NCI-H510A treated with DMSO at 0.1 percent for 48 hours (cell line): ENCODE measurements around the gene IGF1R.

Experiments
- DNase-seq: peaks from one replicate; lab custom pipeline; 2025; lab: John Stamatoyannopoulos, UW

Gene IGF1R

GRCh38 chr15:98943051-98943508 is 294.7 kb downstream of the IGF1R start:
- no peak for DNase-seq

DNA sequence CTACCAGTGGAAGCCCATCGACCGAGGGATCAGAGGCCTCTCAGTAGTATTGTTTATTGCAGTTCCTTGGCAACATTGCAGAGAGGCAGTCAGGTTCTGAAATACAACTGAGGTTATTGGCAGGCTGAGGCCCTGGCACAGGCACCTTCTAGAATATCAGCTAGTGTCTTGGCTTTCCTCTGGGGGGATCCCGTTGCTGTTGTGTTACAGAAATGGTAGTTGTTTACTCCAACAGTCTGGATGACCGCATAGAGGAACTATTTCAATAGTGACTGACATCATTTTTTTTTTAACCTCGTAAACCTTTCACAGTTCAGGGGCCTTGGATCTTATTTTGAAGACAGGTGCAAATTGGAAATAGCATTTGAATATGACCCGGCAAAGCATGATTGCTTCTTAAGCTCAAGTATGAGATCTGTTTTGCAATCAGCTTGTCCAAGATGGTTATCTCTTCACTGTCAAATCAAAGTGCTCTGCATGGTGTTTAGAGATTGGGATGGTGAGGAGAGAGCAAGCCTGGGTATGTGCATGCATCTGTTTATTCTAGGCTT is 295.3 kb downstream of the IGF1R start:
- no peak for DNase-seq

GRCh38 chr15:98946301-98947255 is 298.2 kb downstream of the IGF1R start:
- DNase-seq, result no peak

DNA sequence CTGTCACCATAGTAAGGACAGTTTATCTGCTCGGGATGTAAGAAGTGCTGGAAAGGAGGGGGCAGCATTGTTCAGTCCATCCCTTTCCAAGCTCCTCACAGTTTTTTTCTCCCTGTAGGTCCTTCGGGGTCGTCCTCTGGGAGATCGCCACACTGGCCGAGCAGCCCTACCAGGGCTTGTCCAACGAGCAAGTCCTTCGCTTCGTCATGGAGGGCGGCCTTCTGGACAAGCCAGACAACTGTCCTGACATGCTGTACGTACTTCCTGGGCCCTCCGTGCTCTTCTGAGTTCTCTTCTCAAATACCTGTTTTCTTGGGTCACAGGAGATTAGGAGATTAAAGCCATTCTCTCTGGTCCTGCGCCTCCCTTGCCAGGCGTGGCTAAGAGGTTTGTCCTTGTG is 300.1 kb downstream of the IGF1R start:
- DNase-seq, result no peak

GRCh38 chr15:98948941-98949340 is 300.6 kb downstream of the IGF1R start:
- DNase-seq, result no peak

DNA sequence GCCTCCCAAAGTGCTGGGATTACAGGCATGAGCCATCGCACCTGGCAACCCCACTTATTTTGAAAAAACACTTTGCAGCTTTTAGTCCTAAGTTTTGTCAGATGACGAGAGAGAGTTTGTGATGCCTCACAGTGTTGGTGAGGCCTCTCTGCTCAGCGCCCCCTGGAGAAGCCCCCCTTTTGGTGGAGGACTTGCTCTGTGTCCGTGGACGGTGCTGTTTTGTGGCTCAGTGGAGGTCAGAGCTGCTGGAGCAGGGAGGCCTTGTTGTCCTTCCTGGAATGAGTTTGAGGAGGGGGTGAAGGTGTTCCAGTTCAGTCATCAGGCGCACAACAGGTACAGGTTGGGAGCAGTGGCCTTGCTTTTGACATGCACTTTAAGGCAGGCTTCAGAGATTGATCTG is 301.3 kb downstream of the IGF1R start:
- DNase-seq, result no peak

GRCh38 chr15:98950248-98950647 is 301.9 kb downstream of the IGF1R start:
- no peak for DNase-seq

DNA sequence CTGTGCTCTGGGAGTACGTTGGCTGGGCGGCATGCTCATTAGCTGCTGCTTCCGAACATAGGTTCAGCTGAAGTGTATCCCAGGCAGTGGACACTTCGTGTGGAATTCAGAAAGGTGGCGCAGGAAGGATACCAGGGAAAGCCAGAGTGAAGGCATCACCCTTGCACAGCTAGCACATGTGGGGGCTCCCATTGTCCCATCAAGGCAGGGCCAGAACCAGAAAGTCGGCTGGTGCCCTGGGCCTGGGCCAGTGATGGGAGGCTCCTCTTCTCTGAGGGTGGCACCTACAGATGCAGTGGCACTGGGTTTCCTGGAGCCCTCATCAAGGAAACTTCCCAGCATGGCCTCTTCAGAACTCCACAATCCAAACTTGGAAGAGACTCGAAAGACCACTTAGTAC is 302.7 kb downstream of the IGF1R start:
- no peak for DNase-seq

DNA sequence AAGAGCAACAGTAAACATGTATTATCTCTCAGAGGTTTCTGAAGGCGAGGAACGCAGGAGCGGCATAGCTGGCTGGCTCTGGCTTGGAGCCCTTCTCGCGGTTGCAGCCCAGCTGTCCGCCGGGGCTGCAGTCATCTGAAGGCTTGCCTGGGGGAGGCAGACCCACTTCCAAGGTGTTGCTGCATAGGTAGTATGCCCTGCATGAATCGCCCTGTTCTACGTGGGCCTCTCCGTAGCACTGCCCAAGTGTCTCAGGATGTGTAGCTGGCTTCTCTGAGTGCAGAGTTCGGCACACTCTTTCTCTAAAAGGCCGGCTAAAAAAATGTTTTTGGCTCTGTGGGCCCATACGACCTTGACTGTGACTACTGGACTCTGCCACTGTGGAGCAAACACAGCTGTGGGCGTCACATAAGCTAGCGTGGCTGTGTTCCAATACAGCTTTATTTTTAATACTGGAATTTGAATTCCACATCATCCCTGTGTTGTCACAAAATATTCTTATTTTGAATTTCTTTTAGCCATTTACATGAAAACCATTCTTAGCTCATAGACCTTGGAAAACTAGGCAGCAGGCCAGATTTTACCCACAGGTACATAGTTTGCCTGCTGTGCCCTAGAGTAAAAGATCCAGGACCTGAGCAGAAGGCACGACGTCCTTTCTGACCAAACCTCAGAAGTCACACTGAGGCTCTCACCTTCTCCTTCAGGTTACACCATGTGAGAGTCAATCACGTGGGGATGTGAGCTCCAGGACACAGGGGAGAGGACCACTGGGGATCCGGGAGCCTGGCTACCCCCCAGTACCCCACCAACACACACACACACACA is 303.4 kb downstream of the IGF1R start:
- DNase-seq, result no peak

GRCh38 chr15:98952381-98952803 is 304.1 kb downstream of the IGF1R start:
- no peak for DNase-seq

- DNase-seq, result no peak
Observed at GRCh38 chr15:98953000-98953787, 304.9 kb downstream of the IGF1R start.

DNA sequence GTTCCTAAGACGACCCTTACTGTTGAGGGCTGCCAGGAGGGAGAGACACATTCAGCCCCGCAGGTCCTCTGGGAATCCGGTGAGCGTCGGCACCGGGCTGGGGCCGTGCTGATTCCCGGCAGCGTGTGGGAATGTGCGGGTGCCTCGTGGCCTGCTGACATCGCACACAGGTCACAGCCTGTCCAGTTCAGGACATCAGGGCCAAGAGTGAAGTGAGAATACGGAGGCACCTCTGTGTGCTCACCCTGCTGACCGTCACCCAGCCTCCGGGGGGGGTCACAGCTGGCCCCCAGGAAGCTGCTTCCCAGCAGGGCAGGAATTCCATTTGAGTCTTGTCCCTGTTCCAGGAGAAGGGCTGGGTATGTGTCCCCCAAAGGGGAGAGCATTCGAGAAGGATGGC is 305.6 kb downstream of the IGF1R start:
- DNase-seq, result no peak

DNA sequence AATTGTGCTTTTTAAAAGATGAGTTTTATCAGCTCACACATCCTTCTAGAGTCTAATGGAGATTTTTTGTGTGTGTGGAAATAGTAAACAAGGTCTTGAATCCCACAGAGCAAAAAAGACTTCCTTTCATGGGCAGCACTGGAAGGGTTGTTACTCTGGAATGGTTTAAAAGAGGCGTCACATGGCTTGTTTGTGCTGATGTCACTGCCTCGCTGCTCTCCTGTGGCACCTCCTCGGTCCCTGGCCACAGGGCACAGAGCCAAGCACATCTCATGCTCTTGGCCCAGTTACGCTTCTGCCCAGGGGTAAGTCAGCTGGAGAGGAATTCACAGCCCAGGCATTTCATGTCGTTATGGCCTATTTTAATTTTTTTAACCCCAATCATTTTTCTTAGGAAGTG is 306.1 kb downstream of the IGF1R start:
- no peak for DNase-seq

DNA sequence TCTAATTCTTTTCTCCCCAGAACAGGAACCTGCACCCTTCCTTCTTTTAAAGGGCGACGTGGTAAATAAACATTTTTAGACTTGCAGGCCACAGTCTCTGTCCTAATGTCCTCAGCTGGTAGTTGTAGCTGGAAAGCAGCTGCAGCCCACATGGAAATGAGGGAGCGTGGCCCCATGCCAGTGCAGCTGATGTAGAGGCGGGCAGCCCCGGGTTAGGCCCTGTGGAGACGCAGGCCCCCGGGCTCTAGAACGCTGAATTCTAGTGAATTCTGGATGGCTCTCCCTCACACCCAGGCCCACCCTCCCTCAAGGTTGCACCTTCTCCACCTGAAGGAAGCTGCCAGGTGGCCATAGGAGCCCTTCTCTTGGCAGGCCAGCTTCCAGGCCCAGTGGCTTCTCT is 307.0 kb downstream of the IGF1R start:
- no peak for DNase-seq

DNA sequence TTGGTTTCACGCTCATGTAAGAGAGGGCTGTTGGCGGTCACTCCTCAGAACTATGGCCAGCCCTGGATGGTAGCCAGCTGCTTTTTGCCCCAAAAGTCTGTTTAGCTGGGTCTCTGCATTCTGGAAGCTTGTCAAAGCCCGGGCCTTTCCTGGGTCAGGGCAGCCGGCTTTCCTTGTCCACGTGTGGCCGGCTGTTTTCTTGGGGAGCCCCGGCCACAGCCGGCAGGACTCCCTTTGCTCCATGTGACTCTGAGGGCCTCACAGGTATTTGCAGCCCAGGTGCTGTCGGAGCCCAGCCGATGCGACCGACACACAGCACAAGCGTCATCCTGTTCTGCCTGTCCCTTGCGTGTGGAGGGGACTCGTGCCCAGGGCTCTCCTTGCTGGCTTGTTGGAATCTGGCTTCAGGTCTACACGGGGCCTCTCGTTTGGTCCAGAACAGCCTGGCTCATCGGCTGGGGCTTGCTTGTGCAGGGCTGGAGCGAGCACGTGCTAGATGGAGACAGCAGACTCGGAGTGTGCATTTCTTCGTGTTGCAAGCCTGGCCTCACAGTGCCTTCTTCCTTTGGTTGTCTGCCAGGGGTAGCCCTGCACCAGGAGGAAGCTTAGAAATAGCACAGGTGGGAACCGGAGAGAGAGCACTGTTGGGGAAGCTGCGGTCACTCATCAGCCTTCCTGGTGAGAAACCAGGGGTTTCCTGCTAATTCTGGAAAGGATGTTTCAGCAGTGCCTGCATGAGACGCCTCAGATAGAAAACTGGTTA is 307.8 kb downstream of the IGF1R start:
- DNase-seq, result no peak

DNA sequence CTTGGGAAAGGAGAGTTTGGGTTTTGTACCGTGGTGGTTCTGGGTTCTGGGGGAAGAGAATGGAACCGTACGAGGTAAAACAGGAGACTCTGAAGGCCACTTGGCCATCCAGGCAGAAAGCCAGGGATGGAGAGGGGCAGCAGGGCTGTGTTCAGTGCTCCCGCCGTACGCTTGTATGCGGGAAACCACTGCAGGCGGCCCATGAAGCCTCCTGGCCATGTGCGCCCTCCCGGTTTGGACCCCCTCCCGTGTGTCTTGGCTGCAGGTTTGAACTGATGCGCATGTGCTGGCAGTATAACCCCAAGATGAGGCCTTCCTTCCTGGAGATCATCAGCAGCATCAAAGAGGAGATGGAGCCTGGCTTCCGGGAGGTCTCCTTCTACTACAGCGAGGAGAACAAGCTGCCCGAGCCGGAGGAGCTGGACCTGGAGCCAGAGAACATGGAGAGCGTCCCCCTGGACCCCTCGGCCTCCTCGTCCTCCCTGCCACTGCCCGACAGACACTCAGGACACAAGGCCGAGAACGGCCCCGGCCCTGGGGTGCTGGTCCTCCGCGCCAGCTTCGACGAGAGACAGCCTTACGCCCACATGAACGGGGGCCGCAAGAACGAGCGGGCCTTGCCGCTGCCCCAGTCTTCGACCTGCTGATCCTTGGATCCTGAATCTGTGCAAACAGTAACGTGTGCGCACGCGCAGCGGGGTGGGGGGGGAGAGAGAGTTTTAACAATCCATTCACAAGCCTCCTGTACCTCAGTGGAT is 308.6 kb downstream of the IGF1R start:
- no peak for DNase-seq

DNA sequence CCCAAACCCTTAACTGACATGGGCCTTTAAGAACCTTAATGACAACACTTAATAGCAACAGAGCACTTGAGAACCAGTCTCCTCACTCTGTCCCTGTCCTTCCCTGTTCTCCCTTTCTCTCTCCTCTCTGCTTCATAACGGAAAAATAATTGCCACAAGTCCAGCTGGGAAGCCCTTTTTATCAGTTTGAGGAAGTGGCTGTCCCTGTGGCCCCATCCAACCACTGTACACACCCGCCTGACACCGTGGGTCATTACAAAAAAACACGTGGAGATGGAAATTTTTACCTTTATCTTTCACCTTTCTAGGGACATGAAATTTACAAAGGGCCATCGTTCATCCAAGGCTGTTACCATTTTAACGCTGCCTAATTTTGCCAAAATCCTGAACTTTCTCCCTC is 309.3 kb downstream of the IGF1R start:
- no peak for DNase-seq

DNA sequence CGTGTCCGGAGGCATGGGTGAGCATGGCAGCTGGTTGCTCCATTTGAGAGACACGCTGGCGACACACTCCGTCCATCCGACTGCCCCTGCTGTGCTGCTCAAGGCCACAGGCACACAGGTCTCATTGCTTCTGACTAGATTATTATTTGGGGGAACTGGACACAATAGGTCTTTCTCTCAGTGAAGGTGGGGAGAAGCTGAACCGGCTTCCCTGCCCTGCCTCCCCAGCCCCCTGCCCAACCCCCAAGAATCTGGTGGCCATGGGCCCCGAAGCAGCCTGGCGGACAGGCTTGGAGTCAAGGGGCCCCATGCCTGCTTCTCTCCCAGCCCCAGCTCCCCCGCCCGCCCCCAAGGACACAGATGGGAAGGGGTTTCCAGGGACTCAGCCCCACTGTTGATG is 309.7 kb downstream of the IGF1R start:
- DNase-seq, result no peak

DNA sequence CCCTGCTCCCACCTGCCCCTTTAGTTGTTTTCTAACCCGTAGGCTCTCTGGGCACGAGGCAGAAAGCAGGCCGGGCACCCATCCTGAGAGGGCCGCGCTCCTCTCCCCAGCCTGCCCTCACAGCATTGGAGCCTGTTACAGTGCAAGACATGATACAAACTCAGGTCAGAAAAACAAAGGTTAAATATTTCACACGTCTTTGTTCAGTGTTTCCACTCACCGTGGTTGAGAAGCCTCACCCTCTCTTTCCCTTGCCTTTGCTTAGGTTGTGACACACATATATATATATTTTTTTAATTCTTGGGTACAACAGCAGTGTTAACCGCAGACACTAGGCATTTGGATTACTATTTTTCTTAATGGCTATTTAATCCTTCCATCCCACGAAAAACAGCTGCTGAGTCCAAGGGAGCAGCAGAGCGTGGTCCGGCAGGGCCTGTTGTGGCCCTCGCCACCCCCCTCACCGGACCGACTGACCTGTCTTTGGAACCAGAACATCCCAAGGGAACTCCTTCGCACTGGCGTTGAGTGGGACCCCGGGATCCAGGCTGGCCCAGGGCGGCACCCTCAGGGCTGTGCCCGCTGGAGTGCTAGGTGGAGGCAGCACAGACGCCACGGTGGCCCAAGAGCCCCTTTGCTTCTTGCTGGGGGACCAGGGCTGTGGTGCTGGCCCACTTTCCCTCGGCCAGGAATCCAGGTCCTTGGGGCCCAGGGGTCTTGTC is 310.7 kb downstream of the IGF1R start:
- DNase-seq, result no peak

DNA sequence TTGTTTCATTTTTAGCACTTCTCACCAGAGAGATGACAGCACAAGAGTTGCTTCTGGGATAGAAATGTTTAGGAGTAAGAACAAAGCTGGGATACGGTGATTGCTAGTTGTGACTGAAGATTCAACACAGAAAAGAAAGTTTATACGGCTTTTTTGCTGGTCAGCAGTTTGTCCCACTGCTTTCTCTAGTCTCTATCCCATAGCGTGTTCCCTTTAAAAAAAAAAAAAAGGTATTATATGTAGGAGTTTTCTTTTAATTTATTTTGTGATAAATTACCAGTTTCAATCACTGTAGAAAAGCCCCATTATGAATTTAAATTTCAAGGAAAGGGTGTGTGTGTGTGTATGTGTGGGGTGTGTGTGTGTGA is 311.3 kb downstream of the IGF1R start:
- no peak for DNase-seq
